WI38 (cell line): ENCODE results near the gene BLNK.

Experiments used
- H3K4me3 ChIP-seq: 2 replicates; pipeline ENCODE4 v1.5.1; 2011; ENCODE audit warnings: low read depth, mild to moderate bottlenecking, control low read depth, low read length
- CTCF ChIP-seq: IDR thresholded peaks from 2 replicates; pipeline ENCODE4 v1.5.1; 2012; ENCODE audit warnings: low read depth, mild to moderate bottlenecking, control low read depth, low read length

Gene BLNK

GRCh38 chr10:96271016-96271815, at the start of gene BLNK:
Gene BLNK (minus strand): TSS chr10:96271569. CDS start chr10:96271398, 171 bp downstream.
- no peak within 1 kb of the TSS for H3K4me3 ChIP-seq
- TF ChIP-seq CTCF = no peak

- H3K4me3 ChIP-seq = no peak overlapping the region
- TF ChIP-seq CTCF = no peak
Observed at GRCh38 chr10:96319754-96320474, 48.5 kb upstream of the BLNK start.

GRCh38 chr10:96317067-96317833, 45.9 kb upstream of the BLNK start:
- TF ChIP-seq CTCF = no peak
- H3K4me3 ChIP-seq = no peak overlapping the region

- TF ChIP-seq CTCF = no peak
Observed at GRCh38 chr10:96313344-96313743, 42.0 kb upstream of the BLNK start.

GRCh38 chr10:96311180-96311715, 39.9 kb upstream of the BLNK start:
- no peak overlapping the region for H3K4me3 ChIP-seq
- TF ChIP-seq CTCF = no peak

More at GRCh38 chr10:96313344-96313743, 42.0 kb upstream of the BLNK start:
- H3K4me3 ChIP-seq = no peak overlapping the region

GRCh38 chr10:96310321-96310669, 38.9 kb upstream of the BLNK start:
- no peak overlapping the region for H3K4me3 ChIP-seq
- TF ChIP-seq CTCF = no peak
